D721Med (cell line): ENCODE measurements around the gene MAP2K6.

ENCODE experiments used
- DNase-seq: peaks from one replicate; pipeline ENCODE4 v3.0.0; 2011; ENCODE audit warnings: low spot score; ENCODE audit not compliant: insufficient read length
- FAIRE-seq: peaks from 2 replicates; lab custom pipeline; 2011; peaks lifted over from hg19 to GRCh38; lab: Jason Lieb, UNC
- TF ChIP-seq, protein P1 (sequence below): IDR thresholded peaks from 2 replicates; pipeline ENCODE4 v1.5.1; 2012; ENCODE audit warnings: mild to moderate bottlenecking, control low read depth; ENCODE audit not compliant: insufficient read depth; ENCODE audit errors: missing control alignments

MAP2K6 gene

GRCh38 chr17:69593716-69594115 lies 179.2 kb downstream of the MAP2K6 start:
- TF ChIP-seq, protein P1, sequence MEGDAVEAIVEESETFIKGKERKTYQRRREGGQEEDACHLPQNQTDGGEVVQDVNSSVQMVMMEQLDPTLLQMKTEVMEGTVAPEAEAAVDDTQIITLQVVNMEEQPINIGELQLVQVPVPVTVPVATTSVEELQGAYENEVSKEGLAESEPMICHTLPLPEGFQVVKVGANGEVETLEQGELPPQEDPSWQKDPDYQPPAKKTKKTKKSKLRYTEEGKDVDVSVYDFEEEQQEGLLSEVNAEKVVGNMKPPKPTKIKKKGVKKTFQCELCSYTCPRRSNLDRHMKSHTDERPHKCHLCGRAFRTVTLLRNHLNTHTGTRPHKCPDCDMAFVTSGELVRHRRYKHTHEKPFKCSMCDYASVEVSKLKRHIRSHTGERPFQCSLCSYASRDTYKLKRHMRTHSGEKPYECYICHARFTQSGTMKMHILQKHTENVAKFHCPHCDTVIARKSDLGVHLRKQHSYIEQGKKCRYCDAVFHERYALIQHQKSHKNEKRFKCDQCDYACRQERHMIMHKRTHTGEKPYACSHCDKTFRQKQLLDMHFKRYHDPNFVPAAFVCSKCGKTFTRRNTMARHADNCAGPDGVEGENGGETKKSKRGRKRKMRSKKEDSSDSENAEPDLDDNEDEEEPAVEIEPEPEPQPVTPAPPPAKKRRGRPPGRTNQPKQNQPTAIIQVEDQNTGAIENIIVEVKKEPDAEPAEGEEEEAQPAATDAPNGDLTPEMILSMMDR = no peak
- no peak for FAIRE-seq
- DNase-seq = no peak

DNA sequence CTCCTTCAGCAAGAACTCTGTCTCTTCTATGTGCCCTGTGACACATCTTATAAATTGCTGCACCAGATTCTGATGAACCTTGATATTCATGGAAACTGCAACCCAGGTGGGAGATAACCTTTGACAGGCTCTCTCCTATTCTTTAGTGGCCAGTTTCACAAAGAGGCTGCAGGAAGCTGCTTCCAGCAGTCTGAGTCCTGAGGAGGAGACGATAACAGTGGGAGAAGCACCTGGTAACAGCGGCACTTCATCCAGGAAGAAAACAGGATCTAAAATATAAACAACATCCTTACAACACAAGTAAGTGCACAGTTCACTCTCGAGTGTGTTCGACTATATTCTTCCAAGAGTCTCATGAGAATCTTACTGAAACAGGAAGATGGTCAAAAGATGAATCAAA lies 180.1 kb downstream of the MAP2K6 start:
- no peak for FAIRE-seq
- DNase-seq = no peak
- TF ChIP-seq, protein P1 = no peak

GRCh38 chr17:69596141-69596540 lies 181.6 kb downstream of the MAP2K6 start:
- FAIRE-seq (no peak), DNase-seq (no peak)
- TF ChIP-seq, protein P1 = no peak

DNA sequence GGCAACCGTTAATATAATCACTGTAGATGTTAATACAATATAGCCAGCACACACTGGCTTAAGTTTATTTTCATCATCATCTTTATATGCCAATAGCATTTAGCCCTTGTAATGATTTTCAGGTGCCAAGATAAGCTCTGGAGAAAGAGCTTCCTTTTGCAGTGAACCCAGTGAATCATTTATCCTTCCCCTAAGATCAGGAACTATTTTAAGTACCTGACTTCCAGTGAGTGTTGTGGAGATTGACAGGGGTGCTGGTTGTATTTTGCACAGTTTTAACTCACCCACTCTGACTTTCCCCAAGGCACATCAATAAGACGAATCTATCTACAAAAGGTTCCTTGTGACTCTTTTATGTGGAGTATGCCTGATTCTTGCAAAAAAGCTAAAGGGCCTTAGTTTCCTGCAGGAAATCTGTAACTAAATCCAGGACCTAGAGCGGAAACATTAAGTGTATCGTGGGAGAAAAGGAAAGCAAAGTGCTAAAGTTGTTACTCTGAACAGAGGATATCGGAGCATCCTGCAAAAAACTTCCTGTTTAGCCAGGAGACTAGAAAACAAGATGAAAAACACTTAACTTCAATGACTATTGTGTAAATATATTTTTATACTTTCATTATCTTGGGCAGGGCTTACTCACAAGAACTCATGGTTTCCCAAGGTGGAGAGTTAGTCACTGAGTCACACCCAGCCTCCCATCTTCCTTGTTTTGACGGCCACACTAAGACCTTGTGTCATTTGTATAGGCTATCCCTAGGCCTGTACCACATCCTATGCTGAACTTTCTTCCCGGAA lies 183.6 kb downstream of the MAP2K6 start:
- DNase-seq (no peak), FAIRE-seq (no peak)
- TF ChIP-seq, protein P1 = no peak

DNA sequence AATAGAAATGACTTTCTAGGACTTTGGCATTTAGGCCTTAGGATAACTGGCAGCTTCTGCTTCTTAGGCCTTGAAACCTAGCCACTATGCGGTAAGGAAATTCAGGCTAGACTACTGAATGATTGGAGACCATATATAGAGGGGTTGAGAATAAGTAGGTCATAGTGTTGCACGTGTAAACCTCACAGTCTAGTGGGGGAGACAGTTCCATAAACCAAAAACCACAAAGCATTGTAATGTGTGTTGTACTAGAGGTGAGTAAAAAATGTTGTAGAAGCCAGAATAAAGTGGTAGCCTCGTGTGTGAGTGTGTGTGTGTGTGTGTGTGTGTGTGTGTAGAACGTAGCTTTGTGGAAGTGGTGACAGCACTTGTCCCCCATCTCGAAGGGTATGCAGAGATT lies 188.5 kb downstream of the MAP2K6 start:
- TF ChIP-seq, protein P1 = no peak
- DNase-seq = no peak
- no peak for FAIRE-seq
